ENCODE data around the gene APBB2.

APBB2 gene

GRCh38 chr4:40951026-40951425 lies 263.3 kb downstream of the APBB2 start:
- H3K36me3 ChIP-seq (ENCODE audit: insufficient read depth, low read length) = no peaks in the 10 kb centered on the region
- TF ChIP-seq CTCF (IDR thresholded peaks at IDR 0.05; ENCODE audit: low read length) = no peak
- TF ChIP-seq EZH2 (IDR thresholded peaks at IDR 0.05; ENCODE audit: borderline replicate concordance, low read length) = no peak
- no peak overlapping the region for H2AFZ ChIP-seq (ENCODE audit: low read length)
- H3K27ac ChIP-seq (ENCODE audit: low read depth, low read length, poor library complexity, severe bottlenecking) = no peak overlapping the region
- H3K79me2 ChIP-seq (ENCODE audit: insufficient read depth, low read length) = no peaks in the 10 kb centered on the region
- no peak overlapping the region for H3K4me3 ChIP-seq (ENCODE audit: low read depth, low read length, poor library complexity, severe bottlenecking)
- no peak overlapping the region for H3K4me2 ChIP-seq (ENCODE audit: low read length)
- no peaks in the 10 kb centered on the region for H3K4me1 ChIP-seq (ENCODE audit: insufficient read depth, low read length, severe bottlenecking)
- H3K9ac ChIP-seq (ENCODE audit: low read length) = no peak overlapping the region
- H3K9me3 ChIP-seq (ENCODE audit: low read length) = no peaks in the 10 kb centered on the region
- H4K20me1 ChIP-seq (ENCODE audit: insufficient read depth, low read length) = no peaks in the 10 kb centered on the region
- no peaks in the 10 kb centered on the region for H3F3A ChIP-seq (ENCODE audit: insufficient read depth, low read length)
- H3K27me3 ChIP-seq (ENCODE audit: insufficient read depth, low read length) = peaks cover 4% of the 10 kb centered on the region
- H3K9me2 ChIP-seq (ENCODE audit: low read depth, low read length) = no peaks in the 10 kb centered on the region

GRCh38 chr4:40949358-40950100 lies 264.8 kb downstream of the APBB2 start:
- H3K27ac ChIP-seq (ENCODE audit: low read depth, low read length, poor library complexity, severe bottlenecking) = no peak overlapping the region
- H3K9me3 ChIP-seq (ENCODE audit: low read length) = no peaks in the 10 kb centered on the region
- H3K4me2 ChIP-seq (ENCODE audit: low read length) = no peak overlapping the region
- no peak overlapping the region for H3K9ac ChIP-seq (ENCODE audit: low read length)
- H3K27me3 ChIP-seq (ENCODE audit: insufficient read depth, low read length) = peaks cover 4% of the 10 kb centered on the region
- H3K9me2 ChIP-seq (ENCODE audit: low read depth, low read length) = no peaks in the 10 kb centered on the region
- H2AFZ ChIP-seq (ENCODE audit: low read length) = no peak overlapping the region
- TF ChIP-seq EZH2 (IDR thresholded peaks at IDR 0.05; ENCODE audit: borderline replicate concordance, low read length) (no peak), CTCF (IDR thresholded peaks at IDR 0.05; ENCODE audit: low read length) (no peak)
- no peaks in the 10 kb centered on the region for H3F3A ChIP-seq (ENCODE audit: insufficient read depth, low read length)
- no peaks in the 10 kb centered on the region for H3K79me2 ChIP-seq (ENCODE audit: insufficient read depth, low read length)
- no peak overlapping the region for H3K4me3 ChIP-seq (ENCODE audit: low read depth, low read length, poor library complexity, severe bottlenecking)
- H3K4me1 ChIP-seq (ENCODE audit: insufficient read depth, low read length, severe bottlenecking) = no peaks in the 10 kb centered on the region
- H4K20me1 ChIP-seq (ENCODE audit: insufficient read depth, low read length) = no peaks in the 10 kb centered on the region
- H3K36me3 ChIP-seq (ENCODE audit: insufficient read depth, low read length) = no peaks in the 10 kb centered on the region

- H3F3A ChIP-seq (ENCODE audit: insufficient read depth, low read length) = no peaks in the 10 kb centered on the region
- no peaks in the 10 kb centered on the region for H3K79me2 ChIP-seq (ENCODE audit: insufficient read depth, low read length)
- no peaks in the 10 kb centered on the region for H3K36me3 ChIP-seq (ENCODE audit: insufficient read depth, low read length)
- TF ChIP-seq EZH2 (IDR thresholded peaks at IDR 0.05; ENCODE audit: borderline replicate concordance, low read length) = no peak
- no peak for TF ChIP-seq CTCF (IDR thresholded peaks at IDR 0.05; ENCODE audit: low read length)
- H3K4me3 ChIP-seq (ENCODE audit: low read depth, low read length, poor library complexity, severe bottlenecking) = no peak overlapping the region
- no peaks in the 10 kb centered on the region for H3K9me2 ChIP-seq (ENCODE audit: low read depth, low read length)
- H4K20me1 ChIP-seq (ENCODE audit: insufficient read depth, low read length) = no peaks in the 10 kb centered on the region
- no peak overlapping the region for H3K4me2 ChIP-seq (ENCODE audit: low read length)
- no peak overlapping the region for H2AFZ ChIP-seq (ENCODE audit: low read length)
- peaks cover 4% of the 10 kb centered on the region for H3K27me3 ChIP-seq (ENCODE audit: insufficient read depth, low read length)
- no peaks in the 10 kb centered on the region for H3K9me3 ChIP-seq (ENCODE audit: low read length)
- H3K9ac ChIP-seq (ENCODE audit: low read length) = no peak overlapping the region
- no peaks in the 10 kb centered on the region for H3K4me1 ChIP-seq (ENCODE audit: insufficient read depth, low read length, severe bottlenecking)
- no peak overlapping the region for H3K27ac ChIP-seq (ENCODE audit: low read depth, low read length, poor library complexity, severe bottlenecking)
Observed at GRCh38 chr4:40948014-40948413, 266.3 kb downstream of the APBB2 start.

All from OCI-LY1 (cell line).